GM19035 (cell line): Measurements from ENCODE around the gene SPATA31E1.

Experiments
- ATAC-seq: cut with Tn5 transposase; IDR thresholded peaks from one replicate; pipeline ENCODE4 v1.9.1; 2021; ENCODE audit not compliant: unreplicated experiment

SPATA31E1 gene

DNA sequence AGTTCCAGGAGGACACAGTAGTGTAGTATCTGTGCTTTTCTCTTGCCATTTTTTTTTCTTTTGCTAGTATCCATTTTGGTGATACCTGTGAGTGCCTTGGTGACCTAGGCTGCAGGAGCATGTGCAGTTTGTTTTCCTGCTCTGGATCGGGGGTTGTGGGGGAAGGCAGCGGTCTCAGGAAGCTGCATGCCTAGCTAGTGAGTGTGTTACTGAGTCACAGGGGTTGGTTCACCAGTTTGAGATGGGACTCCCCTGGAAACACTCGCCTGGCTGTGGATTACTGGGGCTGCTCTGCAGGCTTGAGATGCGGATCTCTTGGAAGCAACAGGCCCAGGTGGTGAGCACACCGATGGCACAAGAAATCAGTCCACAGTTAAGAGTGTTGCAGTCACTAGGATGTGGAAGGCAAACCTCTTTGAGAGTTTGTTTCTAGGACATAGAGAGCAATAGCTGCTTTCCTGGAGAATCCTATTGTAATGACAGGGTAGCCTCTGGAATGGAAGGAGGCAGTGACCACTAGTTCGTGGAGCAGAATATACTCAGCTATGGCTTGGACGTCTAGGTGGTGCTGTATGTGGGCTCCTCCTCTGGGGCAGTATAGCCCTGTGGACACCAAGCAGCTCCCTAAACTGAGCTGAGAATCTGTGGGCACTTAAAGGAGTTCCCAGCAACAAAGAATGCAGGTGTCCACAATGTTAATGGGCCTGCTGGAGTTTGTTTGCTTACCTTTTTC lies 20.0 kb upstream of the SPATA31E1 start:
- ATAC-seq = no peak

DNA sequence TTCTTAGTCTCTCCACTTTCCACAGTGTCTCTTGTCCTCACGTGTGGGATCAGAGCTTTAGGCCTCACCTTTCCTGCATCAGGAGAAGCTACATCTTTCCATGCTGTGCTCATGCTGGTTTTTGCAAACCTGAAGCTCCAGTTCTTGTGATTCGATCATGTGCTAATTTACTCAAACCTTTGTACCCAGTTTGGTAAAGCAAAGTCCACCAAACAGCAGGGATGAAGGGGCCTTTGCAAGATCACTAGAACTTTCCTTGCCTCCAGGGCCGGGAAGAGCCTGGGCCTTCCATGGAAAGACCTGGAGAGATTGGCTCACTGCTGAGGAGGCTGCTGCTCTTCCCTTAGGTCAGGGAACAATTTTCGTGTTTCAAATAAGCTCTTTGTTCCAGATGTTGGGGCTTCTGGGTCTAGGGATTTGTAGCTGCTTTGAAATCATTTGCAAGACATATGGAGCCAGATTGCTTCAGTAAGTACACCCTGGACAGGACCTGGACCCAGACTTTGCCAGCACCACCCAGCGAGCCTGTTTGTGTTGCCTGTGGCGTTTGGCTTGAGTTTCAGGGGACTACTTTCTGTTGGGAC lies 18.7 kb upstream of the SPATA31E1 start:
- ATAC-seq = no peak

DNA sequence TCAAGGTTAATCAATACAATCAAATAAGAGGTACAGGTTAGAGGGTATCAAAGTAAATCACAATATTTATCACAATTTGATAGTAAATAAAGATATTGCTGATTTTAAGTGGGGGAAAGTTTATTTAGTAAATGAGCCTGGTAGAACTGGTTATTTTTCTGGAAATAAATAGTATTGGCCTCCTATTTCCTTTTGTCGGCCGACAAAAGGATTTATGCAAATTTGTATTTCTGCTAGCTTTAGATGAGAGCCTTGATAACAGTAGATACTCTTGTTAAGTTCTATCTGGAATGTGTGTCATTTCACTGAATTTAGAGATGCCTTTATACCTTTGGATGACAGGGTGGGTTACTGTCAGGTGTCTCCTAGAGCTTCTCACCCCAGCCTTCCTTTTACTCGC lies 17.8 kb upstream of the SPATA31E1 start:
- no peak for ATAC-seq

DNA sequence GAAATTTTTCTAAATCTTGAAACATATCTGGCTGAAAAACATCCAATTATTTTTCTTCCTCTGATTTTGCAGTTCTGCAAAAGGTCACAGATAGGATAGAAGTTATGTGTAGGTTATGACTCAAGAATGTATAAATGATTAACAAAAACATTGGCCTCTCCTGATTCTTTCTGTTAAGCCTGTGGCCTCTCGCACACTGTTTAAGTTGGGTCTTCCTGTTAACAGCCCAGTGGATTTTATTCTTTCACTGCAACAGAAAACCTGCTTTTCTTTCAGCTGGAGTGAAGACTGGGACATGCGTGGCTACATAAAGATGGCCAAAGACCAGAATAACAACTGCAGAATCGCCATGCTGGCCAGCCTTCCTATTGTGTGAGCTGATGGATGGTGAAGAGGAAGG lies 17.1 kb upstream of the SPATA31E1 start:
- no peak for ATAC-seq

DNA sequence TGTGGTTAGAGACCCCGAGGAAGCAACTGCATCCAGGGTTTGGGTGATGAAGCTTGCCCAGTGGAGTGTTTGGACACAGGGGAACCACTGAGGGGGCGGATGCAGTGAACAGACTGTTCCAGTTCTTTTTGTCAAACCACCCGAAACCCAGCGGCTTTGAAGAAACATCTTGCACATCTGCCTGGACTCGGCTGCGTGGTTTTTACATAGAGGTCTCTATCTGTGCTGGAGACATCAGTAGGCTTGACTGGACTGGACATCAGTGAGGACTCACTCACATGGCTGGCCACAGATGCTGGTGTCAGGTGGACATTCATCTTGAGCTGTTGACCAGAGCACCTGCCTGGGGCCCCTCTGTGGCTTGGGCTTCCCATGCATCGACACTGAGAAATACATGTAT lies 15.3 kb upstream of the SPATA31E1 start:
- ATAC-seq = no peak

DNA sequence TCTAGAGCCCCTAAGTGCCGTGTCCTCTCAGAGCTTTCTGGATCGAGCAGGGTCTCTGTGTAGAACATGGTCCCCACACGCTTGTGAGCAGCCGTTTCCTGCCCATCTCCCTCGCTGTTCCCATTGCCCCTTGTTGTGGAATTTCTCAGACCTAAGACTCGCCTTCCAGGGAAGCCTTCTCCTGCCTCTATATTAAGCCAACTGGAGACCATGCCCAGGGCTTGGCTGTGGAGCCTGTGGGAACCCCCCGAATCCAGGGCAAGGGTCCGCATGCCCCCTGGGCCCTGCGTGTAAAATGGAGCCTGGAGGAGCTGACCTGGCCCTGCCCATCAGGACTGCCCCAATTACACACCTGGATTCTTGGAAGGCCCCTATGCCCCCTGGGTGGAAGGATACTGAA lies 14.5 kb upstream of the SPATA31E1 start:
- ATAC-seq = no peak

DNA sequence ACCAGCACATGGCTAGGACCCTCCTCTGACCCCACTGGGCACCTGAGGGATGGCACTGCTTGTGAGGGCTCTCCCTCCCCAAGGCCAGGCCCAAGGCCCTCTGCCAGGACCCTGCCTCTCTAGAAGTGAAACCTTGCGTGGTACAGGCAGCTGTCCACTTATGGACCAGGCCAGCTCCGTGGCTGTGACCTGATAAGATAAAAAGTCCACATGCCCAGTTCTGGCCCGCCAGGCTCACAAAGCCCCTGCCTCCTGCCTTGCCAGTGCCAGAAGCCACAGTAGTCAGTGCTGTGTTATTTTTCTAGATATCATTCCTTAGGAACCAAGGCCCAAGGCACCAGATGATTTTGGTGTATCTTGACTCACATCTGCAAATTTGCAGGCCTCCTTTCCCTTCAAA lies 14.0 kb upstream of the SPATA31E1 start:
- no peak for ATAC-seq

DNA sequence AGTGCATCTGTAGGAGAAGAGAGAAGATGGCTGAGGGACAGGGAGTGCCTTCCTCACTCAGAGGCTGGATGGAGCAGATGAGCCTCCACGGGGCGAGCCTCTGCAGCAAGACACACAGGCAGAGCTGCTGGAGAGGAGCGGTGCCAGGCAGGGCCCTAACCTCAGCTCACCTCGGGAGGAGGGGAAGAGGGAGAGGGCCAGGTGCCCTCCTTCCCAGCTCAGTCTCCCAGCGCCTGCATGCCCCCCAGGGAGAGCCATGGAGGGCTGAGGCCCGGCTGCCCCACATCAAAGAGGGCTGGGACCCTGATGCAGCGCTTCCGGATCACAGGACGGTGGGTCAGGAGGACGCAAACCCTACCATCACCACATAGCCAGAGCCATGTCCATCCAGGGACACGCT lies 13.6 kb upstream of the SPATA31E1 start:
- ATAC-seq = no peak

DNA sequence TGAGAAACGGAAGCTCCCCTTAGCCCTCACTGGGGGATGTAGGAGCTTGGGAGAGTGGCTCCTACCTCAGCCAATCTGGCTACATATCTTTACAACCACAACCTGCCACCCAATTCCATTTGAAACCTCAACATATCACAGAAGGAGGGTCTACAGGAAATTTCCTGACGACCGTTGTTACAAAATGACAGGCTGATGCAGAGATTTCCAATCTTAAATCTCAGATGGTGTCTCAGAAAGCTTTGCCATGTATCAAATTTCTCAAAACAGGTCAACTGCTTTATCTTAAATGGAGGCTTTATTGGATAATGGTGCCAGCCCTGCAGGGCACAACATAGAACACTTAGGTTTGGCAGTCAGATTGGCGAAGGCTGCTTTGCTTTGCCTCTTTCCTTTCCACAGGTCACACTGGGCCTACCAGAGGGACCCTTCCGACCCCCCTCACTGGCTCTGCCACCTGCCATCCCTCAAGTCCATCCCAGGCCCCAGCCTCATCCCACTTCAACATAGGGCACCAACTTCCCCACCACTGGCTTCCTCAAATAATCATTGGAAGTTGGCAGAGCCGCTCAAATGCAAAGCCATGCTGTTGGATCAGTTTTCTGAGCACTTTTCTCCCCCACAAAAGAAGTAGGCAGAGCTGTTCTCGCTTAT lies 11.1 kb upstream of the SPATA31E1 start:
- ATAC-seq = no peak

DNA sequence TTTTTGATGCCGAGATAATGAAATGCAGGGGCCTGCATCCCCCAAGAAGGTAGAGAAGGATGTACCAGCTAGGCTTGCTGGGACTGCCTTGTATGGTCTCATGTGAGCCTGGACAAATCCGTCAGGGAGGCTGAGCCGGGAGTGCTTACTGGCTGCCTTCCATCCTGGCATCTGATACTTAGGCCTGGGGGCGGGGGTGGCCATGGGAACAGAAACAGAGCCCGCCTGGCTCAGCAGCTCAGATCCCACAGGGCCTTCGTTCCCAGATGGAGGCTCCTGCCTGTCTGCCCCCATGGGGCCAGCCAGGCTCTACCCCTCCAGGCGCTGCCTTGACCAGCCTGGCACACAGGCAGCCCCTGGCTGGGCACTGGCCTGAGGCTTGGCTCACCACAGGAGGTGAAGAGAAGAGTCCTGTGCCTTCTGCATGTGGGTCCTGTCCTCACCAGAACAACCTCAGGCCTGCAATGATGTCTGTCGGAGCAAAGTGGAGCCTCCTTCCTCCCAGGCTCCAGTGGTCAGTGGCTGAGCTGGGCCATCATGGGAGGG lies 10.5 kb upstream of the SPATA31E1 start:
- ATAC-seq = no peak

DNA sequence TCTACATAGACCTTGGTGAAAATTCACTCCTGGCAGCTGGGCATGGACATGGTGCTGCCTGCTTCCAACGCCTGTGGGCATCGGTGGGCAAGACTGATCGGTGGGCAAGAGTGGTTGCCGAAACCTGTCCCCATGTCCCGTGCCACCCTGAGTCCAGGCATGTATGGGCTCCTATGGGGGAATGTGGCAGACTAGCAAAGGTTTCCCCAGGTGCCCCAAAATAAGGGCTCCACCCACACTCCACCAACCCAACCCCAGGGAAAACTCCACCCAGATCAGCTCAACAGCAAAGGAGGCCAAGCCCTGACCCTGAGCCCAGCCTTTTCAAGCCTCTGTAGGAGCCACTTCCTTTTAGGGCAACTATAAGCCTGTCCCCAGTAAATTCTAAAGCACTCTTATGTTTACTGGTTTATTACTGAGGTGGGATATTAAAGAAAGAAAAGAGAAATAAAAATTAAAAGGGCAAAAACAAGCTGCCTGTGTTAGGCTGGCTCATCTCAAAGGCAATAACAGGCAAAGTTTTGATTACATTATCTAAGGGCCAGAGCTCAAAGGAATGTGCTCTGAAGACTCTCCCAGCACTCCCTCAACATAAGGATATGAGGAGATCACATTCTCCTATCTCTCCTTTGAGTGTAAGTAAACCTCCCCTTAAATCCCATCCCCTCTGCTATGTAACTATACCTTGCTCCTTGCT lies 8.9 kb upstream of the SPATA31E1 start:
- no peak for ATAC-seq

DNA sequence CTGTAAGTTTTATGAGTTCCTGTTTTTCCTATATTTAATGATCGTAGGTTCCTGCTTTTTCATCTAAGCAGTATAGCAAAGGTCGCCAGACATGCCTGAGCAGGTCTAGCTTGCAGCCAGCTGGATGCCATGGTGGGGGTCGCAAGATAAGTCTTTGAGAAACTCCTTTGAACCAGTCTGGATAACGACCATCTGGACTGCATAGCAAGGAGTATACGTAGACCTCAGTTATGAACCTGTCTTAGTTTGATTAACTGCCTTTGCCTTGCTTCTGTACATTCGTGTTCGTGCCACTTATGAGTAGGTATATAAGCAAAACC lies 8.4 kb upstream of the SPATA31E1 start:
- no peak for ATAC-seq

DNA sequence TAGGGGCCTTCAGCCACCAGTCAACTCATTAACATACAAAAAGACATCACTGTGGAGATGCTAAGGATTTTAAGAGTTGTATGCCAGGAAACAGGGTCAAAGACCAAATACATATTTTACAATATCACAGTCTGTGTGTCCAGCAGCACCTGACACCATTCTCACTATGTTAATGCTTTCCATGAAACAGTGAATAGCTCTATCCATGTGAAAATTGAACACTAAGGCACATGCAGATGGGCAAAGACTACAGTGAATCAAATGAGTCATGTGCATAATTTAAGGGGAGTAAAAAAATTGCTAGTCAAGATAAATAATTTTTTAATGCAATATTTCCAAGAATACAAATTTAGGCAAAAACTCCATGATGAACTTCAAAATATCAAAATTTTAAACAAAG lies 7.6 kb upstream of the SPATA31E1 start:
- no peak for ATAC-seq

DNA sequence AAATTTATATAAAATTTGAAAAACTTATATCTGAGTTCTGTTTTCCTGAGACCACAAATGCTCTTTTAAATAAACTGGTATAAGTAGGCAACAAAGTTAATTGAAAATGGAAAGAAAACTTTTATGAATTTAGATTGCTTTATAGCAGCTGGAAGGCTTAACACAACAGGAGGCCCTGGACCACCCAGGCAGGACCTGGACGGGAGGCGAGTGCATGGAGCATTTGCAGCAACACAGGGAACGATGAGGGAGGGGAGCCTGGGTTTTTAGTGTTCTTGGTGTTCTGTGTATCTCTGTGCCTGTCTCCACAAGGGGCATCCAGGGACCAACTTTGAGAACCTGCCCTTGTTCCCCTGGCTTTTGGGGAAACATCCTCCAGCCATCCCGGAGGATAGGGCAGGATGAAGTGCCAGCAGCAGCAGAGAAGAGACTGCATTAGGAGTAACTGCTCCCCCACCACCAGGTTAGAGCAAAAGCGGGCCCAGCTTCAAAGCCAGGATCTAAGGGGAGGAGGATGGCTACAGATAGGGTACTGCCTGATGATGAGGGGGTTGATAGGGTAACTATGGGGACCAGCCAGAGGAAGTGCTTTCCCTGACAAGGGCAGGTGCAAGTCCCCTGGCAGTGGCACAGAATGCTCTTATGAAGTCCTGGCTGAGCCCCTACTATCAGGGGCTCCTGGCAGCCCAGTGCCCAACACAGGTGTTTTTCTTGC lies 6.7 kb upstream of the SPATA31E1 start:
- ATAC-seq = no peak

DNA sequence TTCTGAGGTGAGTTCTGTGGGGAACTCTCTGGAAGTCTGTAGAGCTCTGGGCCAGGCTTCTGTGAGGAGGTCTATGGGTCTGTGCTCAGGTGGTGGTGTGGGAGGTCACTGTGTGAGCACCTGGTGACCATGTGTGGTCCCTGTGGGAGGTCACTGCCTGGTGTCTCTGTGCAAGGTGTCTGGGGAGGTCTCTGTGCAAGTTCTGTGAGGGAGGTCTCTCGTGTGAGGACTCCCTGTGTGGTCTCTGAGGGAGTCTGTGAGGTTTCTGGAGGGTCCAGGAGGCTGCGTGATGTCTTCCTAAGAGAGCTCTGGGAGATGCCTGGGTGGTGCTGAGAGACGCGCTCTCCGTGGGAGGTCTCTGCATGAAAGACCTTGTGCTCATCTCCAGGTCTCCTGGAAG lies 6.0 kb upstream of the SPATA31E1 start:
- ATAC-seq = no peak

DNA sequence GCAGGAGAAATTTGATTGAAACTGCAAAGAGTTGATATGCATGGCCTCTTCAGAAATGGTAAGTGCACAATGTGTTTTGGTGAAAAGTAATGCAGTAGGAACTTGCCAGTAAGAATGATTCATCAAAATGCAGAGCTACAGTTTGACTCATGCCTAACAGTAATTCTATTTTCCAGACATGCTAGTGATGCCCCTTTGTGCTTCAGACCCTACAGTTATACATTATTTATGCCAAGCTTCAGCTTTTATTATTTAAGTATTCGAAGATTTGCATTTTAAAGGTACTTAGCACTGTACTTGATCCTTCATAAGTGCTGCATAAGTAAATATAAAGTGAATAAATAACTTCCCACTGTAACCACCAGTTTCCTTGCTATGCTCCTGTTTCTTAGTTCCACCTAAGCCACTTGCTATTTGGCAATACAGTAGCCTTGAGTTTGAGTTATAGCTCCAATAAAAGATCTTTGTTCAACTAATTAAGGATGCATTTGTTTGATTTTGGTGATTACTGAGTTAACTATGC lies 3.6 kb upstream of the SPATA31E1 start:
- no peak for ATAC-seq

DNA sequence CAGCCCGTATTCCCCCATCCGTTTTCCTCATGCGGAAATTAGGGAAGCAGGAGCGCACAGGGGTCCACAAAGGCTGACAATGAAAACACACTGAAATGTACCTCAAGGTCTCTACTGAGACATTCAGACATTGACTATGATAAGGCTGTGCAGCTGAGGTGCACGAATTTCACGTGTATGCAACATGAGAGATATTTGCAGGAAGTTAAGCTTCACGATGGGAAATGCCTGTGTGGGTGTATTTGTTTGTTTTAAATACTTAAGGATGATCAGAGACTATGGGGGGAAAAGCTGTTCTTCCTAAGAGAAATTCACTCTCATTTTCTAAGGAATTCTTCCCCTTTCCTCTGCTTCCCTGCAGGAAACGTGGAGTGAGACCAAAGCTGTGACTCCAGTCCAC lies 2.6 kb upstream of the SPATA31E1 start:
- ATAC-seq = no peak

DNA sequence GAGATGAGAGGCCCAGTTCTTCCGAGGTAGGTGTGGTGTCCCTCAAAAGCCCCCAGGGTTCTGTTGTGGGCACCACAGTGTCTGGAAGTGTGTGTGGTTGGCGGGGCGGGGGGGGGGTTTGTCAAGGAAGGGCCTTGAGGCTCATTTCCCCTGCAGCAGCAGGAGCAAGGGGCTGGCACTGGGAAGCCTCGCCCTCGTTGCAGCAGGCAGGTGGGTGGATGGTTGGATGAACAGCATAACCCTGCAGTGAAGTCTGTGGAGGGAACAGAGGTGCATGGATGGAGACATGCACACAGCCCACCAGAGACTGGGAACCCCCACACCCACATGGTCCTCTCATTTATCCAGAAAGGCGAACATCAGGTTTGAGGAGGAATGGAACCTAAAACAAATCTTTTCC lies 2.0 kb upstream of the SPATA31E1 start:
- ATAC-seq = no peak

DNA sequence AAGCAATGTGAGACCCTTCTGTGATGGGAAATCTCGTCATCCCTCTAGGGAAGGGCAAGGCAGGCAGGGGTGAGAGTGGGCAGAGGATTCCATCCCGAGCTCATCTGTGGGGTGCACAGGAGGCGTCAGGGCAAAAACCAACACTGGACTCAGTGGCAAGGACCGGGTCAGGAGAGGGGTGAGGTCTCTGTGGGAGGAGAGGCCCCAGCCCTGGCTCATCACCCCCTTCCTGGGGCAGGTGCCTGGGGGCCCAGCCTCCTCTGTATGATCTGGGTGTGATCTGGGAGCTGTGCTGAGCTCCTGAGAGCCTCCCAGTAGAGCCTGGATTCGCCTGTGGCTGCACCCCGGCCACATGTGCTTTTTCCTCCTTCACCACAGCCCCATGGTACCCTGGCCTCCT lies 597 bp downstream of the SPATA31E1 start:
- ATAC-seq = no peak

DNA sequence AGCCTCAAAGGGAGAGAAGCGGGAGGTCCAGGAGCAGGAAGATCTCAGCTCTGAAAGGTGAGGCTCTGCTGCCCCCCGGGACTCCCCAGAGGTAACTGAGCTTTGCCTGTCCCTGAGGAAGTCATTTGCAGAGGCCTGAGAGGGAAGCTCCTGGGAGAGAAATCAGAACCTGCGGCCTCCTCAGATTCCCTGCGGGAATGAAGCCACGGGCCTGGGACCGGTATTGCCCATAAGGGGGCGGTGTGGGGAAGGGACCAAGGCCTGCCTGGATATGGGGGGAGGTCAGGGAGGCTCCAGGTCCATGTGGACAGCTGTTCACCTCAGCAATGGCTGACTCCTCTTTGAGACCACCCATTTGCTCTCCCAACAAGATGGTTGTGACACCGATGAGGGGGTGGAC lies 1.3 kb downstream of the SPATA31E1 start:
- no peak for ATAC-seq
